AG04449 (cell line): ENCODE measurements around the gene SPATA31C2.
"Not testable (repeated sequence)": the region's sequence is repeated elsewhere in the genome, so short reads cannot be mapped to it uniquely, and the experiment has no call there.

Experiments used
- CTCF ChIA-PET: fragments of 350-600 bp; formaldehyde crosslinking; extraction: SDS; loops from one replicate; lab custom pipeline; 2021; ENCODE audit warnings: antibody characterized with exemption; lab: Yijun Ruan, JAX
- POLR2A ChIA-PET: fragments of 400-600, 350-600 bp; formaldehyde crosslinking; extraction: SDS; loops from one replicate; lab custom pipeline; 2020; ENCODE audit warnings: antibody characterized with exemption, inconsistent platforms; lab: Yijun Ruan, JAX
- DNase-seq: peaks from one replicate; pipeline ENCODE4 v3.0.0-alpha.2; 2010; ENCODE audit warnings: low read depth, low spot score
- H3K4me3 ChIP-seq: 2 replicates; pipeline ENCODE4 v1.5.1; 2011; ENCODE audit warnings: low read depth, mild to moderate bottlenecking, control low read depth, low read length
- CTCF ChIP-seq: IDR thresholded peaks from one replicate; pipeline ENCODE4 v1.5.1; 2011; ENCODE audit warnings: mild to moderate bottlenecking, moderate library complexity, low read length, control low read depth, inconsistent platforms; ENCODE audit not compliant: insufficient read depth; ENCODE audit errors: missing control alignments

The SPATA31C2 gene

GRCh38 chr9:88138375-88138774 is at the start of gene SPATA31C2:
TSS of gene SPATA31C2 (minus strand) at chr9:88138475. CDS start at chr9:88138446, 29 bp downstream.
- DNase-seq, CTCF ChIA-PET, POLR2A ChIA-PET, H3K4me3 ChIP-seq: not testable (repeated sequence)

GRCh38 chr9:88187631-88188030 is 49.4 kb upstream of the SPATA31C2 start:
- TF ChIP-seq CTCF = no peak
- H3K4me3 ChIP-seq = no peak overlapping the region
- POLR2A ChIA-PET = no interaction called here
- DNase-seq = peak; percentile 37
- CTCF ChIA-PET = interaction anchor here (0.9 to 2.3 kb wide), 2 partner anchors 11 to 238 kb away, joined by 3 to 7 read pairs; no protein-coding TSS in a partner anchor

GRCh38 chr9:88186495-88187110 is 48.3 kb upstream of the SPATA31C2 start:
- DNase-seq = no peak
- CTCF ChIA-PET = interaction anchor here (0.9 to 2.3 kb wide), 2 partner anchors 12 to 358 kb away, joined by 3 to 7 read pairs; no protein-coding TSS in a partner anchor
- POLR2A ChIA-PET = no interaction called here
- no peak overlapping the region for H3K4me3 ChIP-seq
- TF ChIP-seq CTCF = no peak

- TF ChIP-seq CTCF = no peak
- no peak for DNase-seq
- POLR2A ChIA-PET = no interaction called here
- CTCF ChIA-PET = interaction anchor here (0.6 kb wide), 1 partner anchor 87 kb away, joined by 3 read pairs; no protein-coding TSS in a partner anchor
- no peak overlapping the region for H3K4me3 ChIP-seq
These were observed 46.7 kb upstream of the SPATA31C2 start for GRCh38 chr9:88184976-88185375.

- DNase-seq = no peak
- no peak overlapping the region for H3K4me3 ChIP-seq
- TF ChIP-seq CTCF = no peak
- POLR2A ChIA-PET = interaction anchor here (0.6 kb wide), 1 partner anchor 27 kb away, joined by 3 read pairs; no protein-coding TSS in a partner anchor
- CTCF ChIA-PET = interaction anchor here (0.6 kb wide), 1 partner anchor 88 kb away, joined by 3 read pairs; no protein-coding TSS in a partner anchor
These were observed 45.7 kb upstream of the SPATA31C2 start for GRCh38 chr9:88183798-88184495.

GRCh38 chr9:88182501-88182900 is 44.2 kb upstream of the SPATA31C2 start:
- DNase-seq = no peak
- H3K4me3 ChIP-seq = no peak overlapping the region
- CTCF ChIA-PET = no interaction called here
- TF ChIP-seq CTCF = no peak
- POLR2A ChIA-PET = no interaction called here
